Mucosa of descending colon (tissue), 3 donors: ENCODE data around the gene SIL1. TPM values are rescaled to one million over a fixed set of nuclear protein-coding genes. Genes with fewer than 3 reads are reported as not detected.

Experiments
- ATAC-seq: fragments of 200-7000 bp; cut with Tn5 transposase; one replicate; pipeline ENCODE4 v1.9.1; 2020; ENCODE audit warnings: mild to moderate bottlenecking, moderate library complexity
- DNase-seq, 3 donors: peaks; one replicate each; pipeline ENCODE4 v3.0.0-alpha.2; 2020
- H3K36me3 ChIP-seq: fragments of 200-600 bp; one replicate; pipeline ENCODE4 v1.8.0; 2021; ENCODE audit warnings: low read depth, mild to moderate bottlenecking
- H3K4me1 ChIP-seq: fragments of 200-600 bp; one replicate; pipeline ENCODE4 v1.8.0; 2021; ENCODE audit warnings: low read depth, mild to moderate bottlenecking
- H3K4me3 ChIP-seq: fragments of 200-600 bp; one replicate; pipeline ENCODE4 v1.8.0; 2021; ENCODE audit warnings: mild to moderate bottlenecking
- H3K9me3 ChIP-seq: fragments of 200-600 bp; one replicate; pipeline ENCODE4 v1.8.0; 2021; ENCODE audit warnings: mild to moderate bottlenecking
- intact Hi-C, 2 donors: fragments of 100-400 bp; cut with DNase I in 1 of 2; cut with micrococcal nuclease in 1 of 2; formaldehyde crosslinking; loops; one replicate each; pipeline versions ENCODE4 v1.11.0 to v1.11.1; 2022; cut with DNase I, micrococcal nuclease
- total RNA-seq, 3 donors: library from RNA; stranded (reverse); fragmentation: NEBNext Ultra II Directional in 2 of 3; extraction: Animal tissue kit (Norgen Biotek cat#: 25700) in 2 of 3; gene quantifications; one replicate each; pipeline versions ENCODE4 v1.2.1 to v1.2.4, GENCODE V29; 2021 to 2023
- TF ChIP-seq, protein P1 (sequence below): fragments of 200-600 bp; IDR thresholded peaks from one replicate; pipeline ENCODE4 v1.8.0; 2022; ENCODE audit warnings: antibody characterized with exemption, mild to moderate bottlenecking
- donor health status: DM: no; HTN: no; CAD: no; lungs with moderate emphysema.
- donor health status: DM: no; HTN: no; CAD: no.
- donor health status: DM: no; HTN: yes; CAD: no.

Gene SIL1
- total RNA-seq, 3 donors from 2014 or later, result 35.2 to 35.8 (median 35.6) TPM

DNA sequence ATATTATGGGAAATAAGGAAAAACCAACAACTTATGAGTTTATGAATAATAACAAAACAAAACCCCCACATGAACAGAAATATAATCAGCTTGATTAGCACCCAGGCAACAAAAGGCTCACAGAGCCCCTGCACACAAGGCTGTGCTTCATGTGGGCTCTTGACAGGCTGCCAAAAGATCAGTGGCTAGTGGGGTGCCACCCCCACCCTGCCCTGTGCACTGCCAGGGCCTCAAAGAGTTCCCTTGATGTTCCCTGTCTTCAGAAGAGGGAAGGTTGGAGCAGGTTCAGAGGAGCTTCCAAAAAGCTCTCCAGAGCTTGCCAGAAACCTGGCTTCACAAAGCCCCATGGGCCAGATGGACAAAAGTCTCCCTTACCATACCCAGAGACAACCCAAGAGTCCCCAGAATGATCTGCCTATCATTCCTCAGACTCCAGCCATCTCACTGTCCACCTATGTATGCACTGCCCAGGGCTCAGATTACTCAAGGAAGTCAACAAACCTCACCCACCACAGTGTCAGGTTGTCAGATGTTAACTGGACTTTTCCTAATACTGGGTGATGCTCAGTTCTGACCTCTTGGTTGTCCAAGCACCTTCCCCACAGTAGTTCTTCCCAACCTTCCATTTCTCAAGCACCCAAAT is 87.5 kb downstream of the SIL1 start:
- peaks cover 4% of the 10 kb centered on the region for H3K4me1 ChIP-seq
- intact Hi-C loops, result no loop called here
- no peaks in the 10 kb centered on the region for H3K9me3 ChIP-seq
- ATAC-seq, result no peak
- H3K4me3 ChIP-seq, result no peak overlapping the region
- TF ChIP-seq, protein P1, sequence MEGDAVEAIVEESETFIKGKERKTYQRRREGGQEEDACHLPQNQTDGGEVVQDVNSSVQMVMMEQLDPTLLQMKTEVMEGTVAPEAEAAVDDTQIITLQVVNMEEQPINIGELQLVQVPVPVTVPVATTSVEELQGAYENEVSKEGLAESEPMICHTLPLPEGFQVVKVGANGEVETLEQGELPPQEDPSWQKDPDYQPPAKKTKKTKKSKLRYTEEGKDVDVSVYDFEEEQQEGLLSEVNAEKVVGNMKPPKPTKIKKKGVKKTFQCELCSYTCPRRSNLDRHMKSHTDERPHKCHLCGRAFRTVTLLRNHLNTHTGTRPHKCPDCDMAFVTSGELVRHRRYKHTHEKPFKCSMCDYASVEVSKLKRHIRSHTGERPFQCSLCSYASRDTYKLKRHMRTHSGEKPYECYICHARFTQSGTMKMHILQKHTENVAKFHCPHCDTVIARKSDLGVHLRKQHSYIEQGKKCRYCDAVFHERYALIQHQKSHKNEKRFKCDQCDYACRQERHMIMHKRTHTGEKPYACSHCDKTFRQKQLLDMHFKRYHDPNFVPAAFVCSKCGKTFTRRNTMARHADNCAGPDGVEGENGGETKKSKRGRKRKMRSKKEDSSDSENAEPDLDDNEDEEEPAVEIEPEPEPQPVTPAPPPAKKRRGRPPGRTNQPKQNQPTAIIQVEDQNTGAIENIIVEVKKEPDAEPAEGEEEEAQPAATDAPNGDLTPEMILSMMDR, result no peak
- H3K36me3 ChIP-seq, result no peaks in the 10 kb centered on the region
- no peak for DNase-seq

DNA sequence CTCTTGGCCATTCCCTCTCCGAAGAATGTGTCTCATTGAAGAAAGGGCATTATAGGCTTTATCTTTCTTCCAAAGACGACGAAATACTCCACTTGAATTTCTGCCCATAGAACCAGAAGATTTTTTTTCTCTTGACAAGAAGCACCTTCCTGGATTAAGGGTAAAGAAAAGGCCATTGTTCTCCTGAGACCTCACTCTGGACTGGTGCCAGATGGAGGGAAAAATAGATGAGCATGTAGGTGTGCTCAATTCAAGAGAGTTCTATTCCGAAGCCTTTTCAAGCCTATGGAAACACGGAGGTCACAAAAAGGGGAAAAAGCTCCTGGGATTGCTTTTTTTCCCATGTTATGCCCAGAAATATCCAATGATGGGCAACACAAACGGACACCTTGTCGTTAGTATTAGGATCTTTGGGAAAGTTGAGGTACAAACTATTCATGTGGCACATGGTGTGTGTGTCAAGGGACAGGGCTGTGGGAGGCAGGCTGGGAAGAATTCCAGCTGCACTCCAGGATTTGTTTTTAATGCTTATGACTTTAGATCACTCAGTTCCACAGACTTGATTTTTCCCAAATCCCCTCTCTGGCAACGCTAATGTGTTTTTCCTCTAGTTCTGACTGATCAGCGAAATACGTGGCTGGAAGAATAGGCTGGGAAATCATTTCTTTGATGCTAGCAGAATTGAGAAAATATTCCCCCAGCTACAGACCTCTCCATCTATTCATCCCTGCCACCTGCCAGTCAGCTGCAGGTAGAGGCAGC is 89.9 kb downstream of the SIL1 start:
- TF ChIP-seq, protein P1, result no peak
- Histone ChIP-seq H3K4me3 (no peak overlapping the region), H3K36me3 (no peaks in the 10 kb centered on the region), H3K4me1 (peaks cover 4% of the 10 kb centered on the region), H3K9me3 (no peaks in the 10 kb centered on the region)
- intact Hi-C loops, result no loop called here
- ATAC-seq, result no peak
- DNase-seq, result peak in 1 of 3 donors; percentile 22

DNA sequence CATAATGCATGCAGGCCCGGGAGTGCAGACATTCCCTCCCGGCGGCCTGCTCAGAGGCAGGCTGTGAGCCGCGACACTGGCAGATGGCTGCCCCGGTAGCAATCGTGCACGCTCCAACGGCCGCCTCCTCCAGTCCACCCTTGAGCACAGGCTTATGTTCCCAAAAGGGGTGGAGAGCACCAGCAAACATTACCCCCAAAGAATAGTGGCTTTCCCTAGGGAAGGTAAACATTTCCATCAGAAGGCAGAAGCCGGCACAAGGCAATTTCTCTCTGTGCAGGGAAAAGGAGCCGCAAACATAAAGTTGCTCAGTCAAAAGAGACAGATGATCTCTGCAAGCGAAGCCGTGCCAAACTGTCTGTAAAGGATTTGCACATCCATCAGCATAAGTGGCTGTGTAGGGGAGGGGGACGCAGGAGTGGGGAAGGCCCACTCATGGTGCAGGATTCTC is 92.5 kb downstream of the SIL1 start:
- no peak overlapping the region for H3K4me3 ChIP-seq
- no peaks in the 10 kb centered on the region for H3K36me3 ChIP-seq
- ATAC-seq, result no peak
- no peak for DNase-seq
- intact Hi-C loops, result no loop called here
- no peaks in the 10 kb centered on the region for H3K9me3 ChIP-seq
- TF ChIP-seq, protein P1, result no peak
- H3K4me1 ChIP-seq, result peaks cover 4% of the 10 kb centered on the region

DNA sequence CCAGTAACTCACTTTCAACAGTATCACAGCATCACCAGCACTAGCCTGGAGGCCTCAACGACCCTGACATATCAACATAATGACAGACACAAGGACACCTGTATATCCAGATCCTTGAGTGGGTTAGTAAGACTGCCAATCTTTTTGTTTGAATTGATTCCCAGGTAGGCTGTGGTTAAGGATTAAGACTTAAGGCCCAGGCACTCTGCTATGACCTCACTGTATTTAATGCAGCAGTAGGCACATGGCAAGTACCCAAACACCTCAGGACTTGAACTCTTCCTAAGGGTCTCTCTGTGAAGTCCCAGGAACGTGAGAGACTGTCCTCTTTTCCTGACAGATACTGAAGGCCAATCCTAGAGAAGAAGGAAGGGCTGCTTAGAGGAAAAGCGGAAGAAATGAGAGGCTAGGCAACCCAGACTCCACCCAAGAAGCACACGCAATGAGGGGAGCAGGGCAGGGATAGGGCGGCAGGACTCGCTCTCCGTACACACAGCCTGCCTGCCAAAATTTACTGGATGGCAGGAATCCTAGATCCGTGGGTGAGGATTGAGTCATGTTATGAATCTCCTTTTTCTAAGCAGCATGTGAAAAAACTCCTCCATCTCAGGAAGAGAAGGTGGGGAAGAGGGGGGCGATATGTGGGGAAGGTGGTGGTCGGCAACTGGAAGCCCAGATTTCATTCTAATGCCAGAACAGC is 93.4 kb downstream of the SIL1 start:
- intact Hi-C loops, result no loop called here
- Histone ChIP-seq H3K4me1 (peaks cover 4% of the 10 kb centered on the region), H3K4me3 (no peak overlapping the region), H3K36me3 (no peaks in the 10 kb centered on the region), H3K9me3 (no peaks in the 10 kb centered on the region)
- DNase-seq, result peak in 2 of 3 donors; percentile 33 to 36
- TF ChIP-seq, protein P1, result no peak
- ATAC-seq, result peak; percentile 70

DNA sequence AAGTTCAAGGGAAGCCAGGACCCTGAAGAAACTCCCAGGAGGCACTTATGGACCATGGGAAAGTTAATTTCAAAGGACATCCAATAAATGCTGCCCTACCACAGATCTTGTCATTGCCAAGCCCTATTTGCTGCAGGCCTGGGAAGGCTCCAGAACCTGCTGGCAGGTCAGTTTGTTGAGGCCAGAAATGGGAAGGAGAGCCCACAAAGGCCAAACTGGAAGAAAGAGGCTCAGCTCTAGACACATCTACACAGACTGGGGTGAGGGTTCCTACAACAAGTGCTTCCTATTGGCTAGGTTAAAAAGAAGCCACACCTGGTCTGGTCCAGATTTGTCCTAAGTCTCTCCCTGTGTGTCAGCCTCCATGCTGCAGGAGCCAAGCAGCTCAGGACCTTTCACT is 94.4 kb downstream of the SIL1 start:
- intact Hi-C loops, result no loop called here
- Histone ChIP-seq H3K4me3 (no peak overlapping the region), H3K9me3 (no peaks in the 10 kb centered on the region), H3K4me1 (peaks cover 4% of the 10 kb centered on the region), H3K36me3 (no peaks in the 10 kb centered on the region)
- no peak for DNase-seq
- TF ChIP-seq, protein P1, result no peak
- ATAC-seq, result no peak
